Measurements from ENCODE around the gene PDE9A. TPM values are rescaled to one million over a fixed set of nuclear protein-coding genes. Genes with fewer than 3 reads are reported as not detected.

Gene PDE9A
- polyA plus RNA-seq, 1 experiment = 0.14 TPM

DNA sequence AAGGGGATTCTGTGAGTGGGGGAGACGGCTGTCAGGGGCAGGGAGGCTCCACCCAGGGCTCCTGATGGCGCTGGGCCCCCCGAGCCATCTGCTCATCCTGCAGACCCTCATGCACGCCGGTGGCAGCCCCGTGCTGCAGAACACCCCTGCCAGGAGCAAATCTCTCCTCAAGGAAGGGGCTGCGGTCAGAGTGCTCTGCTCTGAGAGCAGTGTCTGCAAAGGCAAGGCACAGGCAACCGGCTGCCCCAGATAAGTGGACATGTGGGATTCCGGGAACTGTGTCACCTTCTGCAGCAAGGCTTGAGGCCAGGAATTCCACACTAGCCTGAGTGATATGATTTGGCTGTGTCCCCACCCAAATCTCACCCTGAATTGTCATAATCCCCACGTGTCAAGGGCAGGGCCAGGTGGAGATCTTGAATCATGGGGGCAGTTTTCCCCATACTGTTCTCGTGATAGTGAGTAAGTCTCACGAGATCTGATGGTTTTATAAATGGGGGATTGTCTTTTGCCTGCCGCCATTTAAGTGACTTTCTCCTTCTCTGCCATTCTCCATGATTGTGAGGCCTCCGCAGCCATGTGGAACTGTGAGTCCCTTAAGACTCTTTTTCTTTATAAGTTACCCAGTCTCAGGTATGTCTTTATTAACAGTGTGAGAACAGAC lies 101.0 kb downstream of the PDE9A start:
- Histone ChIP-seq H3K27me3 (ENCODE audit: control insufficient read depth, insufficient read depth, low read length) (no peaks in the 10 kb centered on the region), H3K4me3 (ENCODE audit: low read depth, low read length) (no peak overlapping the region), H3K9me3 (ENCODE audit: control insufficient read depth, insufficient read depth, low read length) (no peaks in the 10 kb centered on the region; the same call in 1 of the 2 replicates), H3K27ac (ENCODE audit: low read depth, low read length) (no peak overlapping the region)
- CTCF ChIA-PET = no interaction called here
- TF ChIP-seq, protein P1, sequence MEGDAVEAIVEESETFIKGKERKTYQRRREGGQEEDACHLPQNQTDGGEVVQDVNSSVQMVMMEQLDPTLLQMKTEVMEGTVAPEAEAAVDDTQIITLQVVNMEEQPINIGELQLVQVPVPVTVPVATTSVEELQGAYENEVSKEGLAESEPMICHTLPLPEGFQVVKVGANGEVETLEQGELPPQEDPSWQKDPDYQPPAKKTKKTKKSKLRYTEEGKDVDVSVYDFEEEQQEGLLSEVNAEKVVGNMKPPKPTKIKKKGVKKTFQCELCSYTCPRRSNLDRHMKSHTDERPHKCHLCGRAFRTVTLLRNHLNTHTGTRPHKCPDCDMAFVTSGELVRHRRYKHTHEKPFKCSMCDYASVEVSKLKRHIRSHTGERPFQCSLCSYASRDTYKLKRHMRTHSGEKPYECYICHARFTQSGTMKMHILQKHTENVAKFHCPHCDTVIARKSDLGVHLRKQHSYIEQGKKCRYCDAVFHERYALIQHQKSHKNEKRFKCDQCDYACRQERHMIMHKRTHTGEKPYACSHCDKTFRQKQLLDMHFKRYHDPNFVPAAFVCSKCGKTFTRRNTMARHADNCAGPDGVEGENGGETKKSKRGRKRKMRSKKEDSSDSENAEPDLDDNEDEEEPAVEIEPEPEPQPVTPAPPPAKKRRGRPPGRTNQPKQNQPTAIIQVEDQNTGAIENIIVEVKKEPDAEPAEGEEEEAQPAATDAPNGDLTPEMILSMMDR (IDR thresholded peaks at IDR 0.05; ENCODE audit: low read depth, low read length) = no peak
- POLR2A ChIA-PET = no interaction called here
- DNase-seq (ENCODE audit: low read depth, low spot score) = no peak

DNA sequence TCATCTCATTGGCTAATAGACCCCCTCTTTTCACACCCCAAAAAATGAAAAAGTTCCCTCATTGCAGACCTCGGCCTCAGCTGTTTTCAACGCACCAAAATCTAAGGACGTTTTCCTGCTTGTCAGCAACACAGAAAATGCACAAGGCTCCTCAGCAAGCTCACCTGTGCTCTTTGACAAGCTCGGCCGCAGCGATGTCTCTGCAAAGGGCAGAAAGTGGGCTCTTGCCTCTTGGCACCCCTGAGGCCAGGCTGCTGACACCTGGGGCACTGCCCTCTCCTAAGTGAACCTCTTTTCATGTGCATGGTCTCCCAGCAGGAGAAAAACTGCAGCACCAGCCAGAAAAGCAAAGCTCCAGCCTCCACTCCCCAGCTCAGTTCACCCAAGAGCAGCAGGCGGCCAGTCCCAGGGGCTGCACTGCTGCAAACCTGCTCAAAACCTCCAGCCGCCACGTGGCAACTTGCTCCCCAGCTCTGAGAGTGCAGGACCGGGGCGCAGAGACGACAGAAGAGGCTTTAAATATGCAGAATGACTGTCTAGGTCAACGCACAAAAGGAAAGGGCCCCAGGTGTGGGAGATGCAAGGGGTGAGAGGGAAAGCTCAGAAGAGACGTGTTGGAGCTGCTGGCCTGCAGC lies 101.7 kb downstream of the PDE9A start:
- POLR2A ChIA-PET = no interaction called here
- TF ChIP-seq, protein P1 (IDR thresholded peaks at IDR 0.05; ENCODE audit: low read depth, low read length) = no peak
- CTCF ChIA-PET = no interaction called here
- Histone ChIP-seq H3K27me3 (ENCODE audit: control insufficient read depth, insufficient read depth, low read length) (no peaks in the 10 kb centered on the region), H3K9me3 (ENCODE audit: control insufficient read depth, insufficient read depth, low read length) (no peaks in the 10 kb centered on the region; the same call in 1 of the 2 replicates), H3K4me3 (ENCODE audit: low read depth, low read length) (no peak overlapping the region), H3K27ac (ENCODE audit: low read depth, low read length) (no peak overlapping the region)
- no peak for DNase-seq (ENCODE audit: low read depth, low spot score)

DNA sequence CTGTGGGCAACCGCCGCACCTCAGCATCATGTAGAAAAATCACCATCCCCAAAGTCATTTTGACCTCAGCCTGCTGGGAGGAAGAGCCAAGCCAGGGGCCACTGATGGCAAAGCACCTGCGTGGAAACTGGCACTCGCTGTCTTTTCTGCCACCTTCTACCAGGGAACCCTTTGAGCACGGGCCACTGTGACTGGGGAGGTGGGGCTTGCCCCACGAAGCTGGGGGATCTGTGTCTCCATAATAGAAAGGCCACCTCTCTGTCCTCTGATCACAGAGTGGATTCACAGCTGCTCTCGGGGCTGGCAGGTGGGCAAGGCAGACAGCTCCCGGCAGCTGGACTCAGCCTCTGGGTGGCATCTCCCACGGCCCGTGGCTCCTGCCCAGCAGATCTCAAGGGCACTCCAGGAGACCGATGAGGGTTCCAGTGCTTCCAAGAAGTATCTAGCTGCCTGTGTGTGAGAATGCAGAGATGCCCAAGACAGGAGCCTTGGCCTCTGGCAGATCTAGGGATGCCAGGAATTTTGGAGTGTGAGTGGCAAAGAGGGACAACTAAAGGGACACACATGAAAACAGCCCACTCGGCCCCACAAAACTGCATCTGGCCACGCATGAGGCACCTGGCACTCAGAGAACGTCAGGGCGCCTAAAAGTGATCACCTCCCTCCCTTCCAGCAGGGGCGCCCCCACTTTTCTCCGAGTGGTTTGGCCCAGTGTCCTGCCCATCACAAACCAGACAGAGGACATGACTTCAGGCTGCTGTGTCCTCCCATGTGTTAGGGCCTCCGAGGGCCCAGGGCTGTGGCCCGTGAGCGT lies 102.6 kb downstream of the PDE9A start:
- H3K4me3 ChIP-seq (ENCODE audit: low read depth, low read length) = no peak overlapping the region
- H3K27me3 ChIP-seq (ENCODE audit: control insufficient read depth, insufficient read depth, low read length) = no peaks in the 10 kb centered on the region
- ChIA-PET POLR2A (no interaction called here), CTCF (no interaction called here)
- no peak overlapping the region for H3K27ac ChIP-seq (ENCODE audit: low read depth, low read length)
- H3K9me3 ChIP-seq (ENCODE audit: control insufficient read depth, insufficient read depth, low read length) = no peaks in the 10 kb centered on the region; the same call in 1 of the 2 replicates
- DNase-seq (ENCODE audit: low read depth, low spot score) = no peak
- TF ChIP-seq, protein P1 (IDR thresholded peaks at IDR 0.05; ENCODE audit: low read depth, low read length) = no peak

DNA sequence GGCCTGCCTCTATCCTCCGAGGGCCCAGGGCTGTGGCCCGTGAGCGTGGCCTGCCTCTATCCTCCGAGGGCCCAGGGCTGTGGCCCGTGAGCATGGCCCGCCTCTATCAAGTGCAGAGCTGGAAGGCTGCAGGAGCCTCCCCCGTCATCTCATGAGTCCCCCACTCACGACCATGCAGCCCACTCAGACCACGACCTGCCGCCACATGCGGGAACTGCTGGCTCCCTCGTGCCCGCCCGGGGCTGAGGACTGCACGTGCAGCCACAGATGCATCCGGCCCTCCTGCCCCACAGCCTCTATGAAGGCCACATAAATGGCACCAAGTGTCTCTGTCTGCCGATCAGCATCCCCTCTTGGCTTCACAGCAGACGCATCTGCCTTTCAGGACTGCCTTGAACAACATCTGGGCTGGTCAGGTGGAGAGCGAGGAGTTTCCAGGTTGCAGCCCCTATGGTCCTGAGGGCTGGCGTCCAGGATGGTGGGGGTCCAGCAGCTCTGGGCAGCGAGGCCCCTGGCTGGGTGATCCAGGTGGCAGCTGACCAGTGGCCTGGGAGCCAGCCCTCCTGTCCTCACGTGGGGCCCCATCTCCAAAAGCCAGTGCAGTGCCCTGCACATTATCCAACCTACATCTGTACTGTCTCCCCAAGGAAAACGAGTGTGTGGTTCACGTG lies 103.3 kb downstream of the PDE9A start:
- POLR2A ChIA-PET = no interaction called here

More for the DNA sequence above, 103.3 kb downstream of the PDE9A start:
- Histone ChIP-seq H3K27ac (ENCODE audit: low read depth, low read length) (no peak overlapping the region), H3K4me3 (ENCODE audit: low read depth, low read length) (no peak overlapping the region), H3K27me3 (ENCODE audit: control insufficient read depth, insufficient read depth, low read length) (no peaks in the 10 kb centered on the region), H3K9me3 (ENCODE audit: control insufficient read depth, insufficient read depth, low read length) (no peaks in the 10 kb centered on the region; the same call in 1 of the 2 replicates)
- CTCF ChIA-PET = no interaction called here
- TF ChIP-seq, protein P1 (IDR thresholded peaks at IDR 0.05; ENCODE audit: low read depth, low read length) = no peak
- no peak for DNase-seq (ENCODE audit: low read depth, low spot score)
